WTC11 (cell line): Measurements from ENCODE around the gene ZMYM1.
"Not testable (repeated sequence)": the region's sequence is repeated elsewhere in the genome, so short reads cannot be mapped to it uniquely, and the experiment has no call there.

Experiments used
- CBFB ChIP-seq: sonication (generic); formaldehyde crosslinking; IDR thresholded peaks from 2 replicates; pipeline ENCODE4 v1.8.1; 2022; ENCODE audit warnings: mild to moderate bottlenecking, low read depth, missing genetic modification reagents
- CREB1 ChIP-seq: sonication (generic); formaldehyde crosslinking; IDR thresholded peaks from 2 replicates; pipeline ENCODE4 v1.8.0; 2023; ENCODE audit warnings: mild to moderate bottlenecking, missing genetic modification reagents
- ESRRA ChIP-seq: sonication (generic); formaldehyde crosslinking; IDR thresholded peaks from 2 replicates; pipeline ENCODE4 v1.8.1; 2022; ENCODE audit warnings: mild to moderate bottlenecking, missing genetic modification reagents, borderline replicate concordance
- GRHL2 ChIP-seq: fragments of 250-450 bp; sonication (Bioruptor Pico); IDR thresholded peaks from 2 replicates; pipeline ENCODE4 v1.8.0; 2022; ENCODE audit warnings: mild to moderate bottlenecking, moderate library complexity; ENCODE audit not compliant: insufficient replicate concordance, severe bottlenecking
- NFATC4 ChIP-seq: fragments of 250-450 bp; sonication (Bioruptor Pico); IDR thresholded peaks from 2 replicates; pipeline ENCODE4 v1.9.0; 2021; ENCODE audit warnings: mild to moderate bottlenecking
- ZNF138 ChIP-seq: sonication (generic); formaldehyde crosslinking; conservative IDR thresholded peaks from 2 replicates; pipeline ENCODE4 v1.8.1; 2022; ENCODE audit warnings: mild to moderate bottlenecking, moderate library complexity, missing genetic modification reagents
- ZNF416 ChIP-seq: fragments of 250-450 bp; sonication (Bioruptor Pico); IDR thresholded peaks from 2 replicates; pipeline ENCODE4 v1.9.0; 2021; ENCODE audit warnings: mild to moderate bottlenecking, inconsistent platforms
- TF ChIP-seq, protein P1 (sequence below): fragments of 200-600 bp; IDR thresholded peaks from 2 replicates; pipeline ENCODE4 v1.8.0; 2022; ENCODE audit warnings: antibody characterized with exemption
- TF ChIP-seq, protein P2 (sequence below): sonication (generic); formaldehyde crosslinking; IDR thresholded peaks from 2 replicates; pipeline ENCODE4 v1.8.0; 2022; ENCODE audit warnings: mild to moderate bottlenecking, missing genetic modification reagents
- TF ChIP-seq, protein P3 (sequence below): sonication (generic); formaldehyde crosslinking; conservative IDR thresholded peaks from 2 replicates; pipeline ENCODE4 v1.8.1; 2022; ENCODE audit warnings: mild to moderate bottlenecking, missing genetic modification reagents
- TF ChIP-seq, protein P4 (sequence below): sonication (generic); formaldehyde crosslinking; IDR thresholded peaks from 2 replicates; pipeline ENCODE4 v1.8.1; 2023; ENCODE audit warnings: mild to moderate bottlenecking, missing genetic modification reagents, moderate library complexity
- TF ChIP-seq, protein P5 (sequence below): sonication (generic); formaldehyde crosslinking; IDR thresholded peaks from 2 replicates; pipeline ENCODE4 v1.8.0; 2022; ENCODE audit warnings: mild to moderate bottlenecking, missing genetic modification reagents

DNA sequence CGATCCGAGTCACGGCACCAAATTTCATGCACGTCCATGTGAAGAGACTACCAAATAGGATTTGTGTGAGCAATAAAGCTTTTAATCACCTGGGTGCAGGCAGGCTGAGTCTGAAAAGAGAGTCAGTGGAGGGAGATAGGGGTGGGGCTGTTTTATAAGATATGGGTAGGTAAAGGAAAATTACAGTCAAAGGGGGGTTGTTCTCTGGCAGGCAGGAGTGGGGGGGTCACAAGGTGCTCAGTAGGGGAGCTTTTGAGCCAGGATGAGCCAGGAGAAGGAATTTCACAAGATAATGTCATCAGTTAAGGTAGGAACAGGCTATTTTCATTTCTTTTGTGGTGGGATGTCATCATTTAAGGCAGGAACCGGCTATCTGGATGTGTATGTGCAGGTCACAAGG is 58.4 kb downstream of the ZMYM1 start:
- TF ChIP-seq, protein P1, sequence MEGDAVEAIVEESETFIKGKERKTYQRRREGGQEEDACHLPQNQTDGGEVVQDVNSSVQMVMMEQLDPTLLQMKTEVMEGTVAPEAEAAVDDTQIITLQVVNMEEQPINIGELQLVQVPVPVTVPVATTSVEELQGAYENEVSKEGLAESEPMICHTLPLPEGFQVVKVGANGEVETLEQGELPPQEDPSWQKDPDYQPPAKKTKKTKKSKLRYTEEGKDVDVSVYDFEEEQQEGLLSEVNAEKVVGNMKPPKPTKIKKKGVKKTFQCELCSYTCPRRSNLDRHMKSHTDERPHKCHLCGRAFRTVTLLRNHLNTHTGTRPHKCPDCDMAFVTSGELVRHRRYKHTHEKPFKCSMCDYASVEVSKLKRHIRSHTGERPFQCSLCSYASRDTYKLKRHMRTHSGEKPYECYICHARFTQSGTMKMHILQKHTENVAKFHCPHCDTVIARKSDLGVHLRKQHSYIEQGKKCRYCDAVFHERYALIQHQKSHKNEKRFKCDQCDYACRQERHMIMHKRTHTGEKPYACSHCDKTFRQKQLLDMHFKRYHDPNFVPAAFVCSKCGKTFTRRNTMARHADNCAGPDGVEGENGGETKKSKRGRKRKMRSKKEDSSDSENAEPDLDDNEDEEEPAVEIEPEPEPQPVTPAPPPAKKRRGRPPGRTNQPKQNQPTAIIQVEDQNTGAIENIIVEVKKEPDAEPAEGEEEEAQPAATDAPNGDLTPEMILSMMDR = not testable (repeated sequence)
- not testable (repeated sequence) for TF ChIP-seq GRHL2 (CRISPR knock-in tag); CREB1 (CRISPR knock-in tag); ZNF416 (CRISPR knock-in tag); NFATC4; ESRRA (CRISPR knock-in tag); CBFB (CRISPR knock-in tag); ZNF138 (CRISPR knock-in tag)
- TF ChIP-seq, protein P2, sequence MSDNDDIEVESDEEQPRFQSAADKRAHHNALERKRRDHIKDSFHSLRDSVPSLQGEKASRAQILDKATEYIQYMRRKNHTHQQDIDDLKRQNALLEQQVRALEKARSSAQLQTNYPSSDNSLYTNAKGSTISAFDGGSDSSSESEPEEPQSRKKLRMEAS (CRISPR knock-in tag) = not testable (repeated sequence)
- TF ChIP-seq, protein P3, sequence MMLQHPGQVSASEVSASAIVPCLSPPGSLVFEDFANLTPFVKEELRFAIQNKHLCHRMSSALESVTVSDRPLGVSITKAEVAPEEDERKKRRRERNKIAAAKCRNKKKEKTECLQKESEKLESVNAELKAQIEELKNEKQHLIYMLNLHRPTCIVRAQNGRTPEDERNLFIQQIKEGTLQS = not testable (repeated sequence)
- TF ChIP-seq, protein P4, sequence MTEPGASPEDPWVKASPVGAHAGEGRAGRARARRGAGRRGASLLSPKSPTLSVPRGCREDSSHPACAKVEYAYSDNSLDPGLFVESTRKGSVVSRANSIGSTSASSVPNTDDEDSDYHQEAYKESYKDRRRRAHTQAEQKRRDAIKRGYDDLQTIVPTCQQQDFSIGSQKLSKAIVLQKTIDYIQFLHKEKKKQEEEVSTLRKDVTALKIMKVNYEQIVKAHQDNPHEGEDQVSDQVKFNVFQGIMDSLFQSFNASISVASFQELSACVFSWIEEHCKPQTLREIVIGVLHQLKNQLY (CRISPR knock-in tag) = not testable (repeated sequence)
- TF ChIP-seq, protein P5, sequence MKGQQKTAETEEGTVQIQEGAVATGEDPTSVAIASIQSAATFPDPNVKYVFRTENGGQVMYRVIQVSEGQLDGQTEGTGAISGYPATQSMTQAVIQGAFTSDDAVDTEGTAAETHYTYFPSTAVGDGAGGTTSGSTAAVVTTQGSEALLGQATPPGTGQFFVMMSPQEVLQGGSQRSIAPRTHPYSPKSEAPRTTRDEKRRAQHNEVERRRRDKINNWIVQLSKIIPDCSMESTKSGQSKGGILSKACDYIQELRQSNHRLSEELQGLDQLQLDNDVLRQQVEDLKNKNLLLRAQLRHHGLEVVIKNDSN (CRISPR knock-in tag) = not testable (repeated sequence)
